Measurements from ENCODE around the gene RPRD1B. TPM values are rescaled to one million over a fixed set of nuclear protein-coding genes. Genes with fewer than 3 reads are reported as not detected.

Gene RPRD1B
- total and polyA plus RNA-seq, 2 of the 4 experiments (the other 2 are of a cell fraction) = 8.4 to 9.9 TPM

DNA sequence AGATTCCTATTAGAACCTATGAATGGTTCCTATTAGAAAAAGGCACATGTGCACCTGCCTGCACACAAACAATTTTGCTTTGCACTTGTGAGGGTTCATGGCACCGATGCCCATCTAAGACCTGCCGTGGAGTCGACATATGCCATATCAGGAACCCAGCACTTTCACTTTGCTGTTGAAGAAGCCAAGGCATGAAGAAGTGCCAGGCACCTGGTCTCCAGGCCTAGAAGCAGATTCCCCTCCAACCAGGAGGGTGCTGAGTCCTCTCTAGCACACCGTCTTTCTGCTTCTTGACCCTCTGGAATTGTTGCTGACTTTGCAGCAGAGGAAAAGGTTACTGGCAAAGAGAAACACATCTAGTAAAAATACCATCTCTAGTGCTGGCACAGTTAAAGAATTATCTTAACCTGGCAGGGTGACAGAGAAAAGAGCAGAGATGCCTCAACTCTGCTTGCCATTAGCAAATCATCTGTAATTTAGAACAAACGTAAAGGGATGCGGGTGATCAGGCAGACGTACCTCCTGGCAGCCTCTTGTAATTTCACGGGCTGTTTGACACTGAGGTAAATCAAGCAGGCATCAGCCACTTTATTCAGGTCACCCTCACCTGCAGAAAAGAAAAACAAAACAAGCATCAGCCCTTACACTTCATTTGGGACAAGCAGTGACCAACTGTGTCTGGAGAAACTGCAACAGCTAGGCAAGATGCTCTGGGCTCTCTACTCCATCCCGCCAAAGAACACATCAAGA lies 37.5 kb upstream of the RPRD1B start:
- in situ Hi-C loops (cut with MboI; ENCODE audit: low sequenced_read_pairs) (no loop called here), dilution Hi-C loops (cut with HindIII; ENCODE audit: low sequenced_read_pairs, unreplicated experiment) (no loop called here), intact Hi-C loops (cut with micrococcal nuclease) (loop anchor here (10.0 kb wide), 1 partner anchor 171 kb away; no protein-coding TSS in a partner anchor)
- WGBS, 2 experiments (ENCODE audit: extremely low coverage in 2 of 2, insufficient read length in 1 of 2) = 92% methylated on average over 7 of the region's 9 CpGs; no CpG with 5 or more reads in 1 of the 2 experiments
- BruUV-seq (replicated peaks) = no TSS peak
- Histone ChIP-seq H2AK5ac (ENCODE audit: low read depth, low read length) (no peak overlapping the region), H4K8ac (ENCODE audit: low read depth in 2 of 2, low read length in 2 of 2) (no peak overlapping the region), H3K4me2 (ENCODE audit: low read depth, low read length) (no peak overlapping the region), H2AK9ac (replicated peaks; ENCODE audit: low read depth, low read length, poor library complexity) (no peak overlapping the region), H3K23ac (ENCODE audit: low read depth, low read length) (no peak overlapping the region), H2BK20ac (ENCODE audit: low read depth, low read length) (no peak overlapping the region), H4K5ac (ENCODE audit: low read depth, low read length) (no peak overlapping the region), H3K4ac (ENCODE audit: low read depth, low read length) (no peak overlapping the region), H3K14ac (replicated peaks; ENCODE audit: low read depth, low read length) (no peak overlapping the region), H3K9ac (ENCODE audit: low read depth, low read length) (no peak overlapping the region), H3K4me1 (ENCODE audit: control insufficient read depth, insufficient read depth, low read length) (peaks cover 29% of the 10 kb centered on the region), H4K20me1 (ENCODE audit: insufficient read depth, low read length) (peaks cover 21% of the 10 kb centered on the region), H3K4me3 (ENCODE audit: insufficient read depth, low read depth, low read length) (no peak overlapping the region), H2BK120ac (ENCODE audit: low read depth, low read length) (no peak overlapping the region), H2BK5ac (ENCODE audit: low read depth, low read length, poor library complexity, severe bottlenecking) (no peak overlapping the region), H2AFZ (replicated peaks; ENCODE audit: low read length, poor library complexity) (no peak overlapping the region), H3K27me3 (ENCODE audit: control insufficient read depth, insufficient read depth, low read length) (no peaks in the 10 kb centered on the region), H3K36me3 (ENCODE audit: control insufficient read depth, insufficient read depth, low read length) (peaks cover 36% of the 10 kb centered on the region), H2BK15ac (ENCODE audit: low read depth, low read length) (no peak overlapping the region), H3K18ac (ENCODE audit: low read depth, low read length) (no peak overlapping the region), H3K56ac (ENCODE audit: extremely low read depth, insufficient read depth, low read length) (no peak overlapping the region), H3K27ac (ENCODE audit: insufficient read depth, low read length) (no peak overlapping the region), H3K9me3 (ENCODE audit: control insufficient read depth, insufficient read depth, low read length) (no peaks in the 10 kb centered on the region), H4K91ac (ENCODE audit: insufficient read depth, low read depth, low read length) (no peak overlapping the region), H3K9me1 (ENCODE audit: insufficient read depth, low read length) (peaks cover 26% of the 10 kb centered on the region), H3K79me1 (ENCODE audit: low read depth in 1 of 2, low read length in 2 of 2) (peaks cover 13 to 32% of the 10 kb centered on the region in 2 experiments)
- CTCF ChIA-PET = interaction anchor here (0.8 kb wide), 1 partner anchor 432 kb away, joined by 4 read pairs; no protein-coding TSS in a partner anchor
- DNase-seq (no peak), ATAC-seq (ENCODE audit: low read depth) (no peak)
- POLR2A ChIA-PET (ENCODE audit: unreplicated experiment) = no interaction called here
- TF ChIP-seq POLR2A (IDR thresholded peaks at IDR 0.05; ENCODE audit: low read depth, low read length) (no peak), MAFK (IDR thresholded peaks at IDR 0.05; ENCODE audit: low read depth, low read length) (no peak), RAD21 (IDR thresholded peaks at IDR 0.05; ENCODE audit: low read length) (no peak), CHD1 (IDR thresholded peaks at IDR 0.05; ENCODE audit: low read depth, low read length) (no peak), MXI1 (IDR thresholded peaks at IDR 0.05; ENCODE audit: borderline replicate concordance, low read depth, low read length) (no peak), RCOR1 (IDR thresholded peaks at IDR 0.05; ENCODE audit: insufficient replicate concordance, low read length) (no peak), BHLHE40 (IDR thresholded peaks at IDR 0.05; ENCODE audit: low read depth, low read length) (no peak), RFX5 (IDR thresholded peaks at IDR 0.05; ENCODE audit: low read depth, low read length) (no peak), NFE2L2 (IDR thresholded peaks at IDR 0.05; ENCODE audit: low read depth, low read length) (no peak), FOS (IDR thresholded peaks at IDR 0.05; ENCODE audit: low read depth, low read length) (no peak), CEBPB (IDR thresholded peaks at IDR 0.05; ENCODE audit: low read depth, low read length) (no peak), MAZ (IDR thresholded peaks at IDR 0.05; ENCODE audit: borderline replicate concordance, low read depth, low read length) (no peak)
- TF ChIP-seq, protein P1, sequence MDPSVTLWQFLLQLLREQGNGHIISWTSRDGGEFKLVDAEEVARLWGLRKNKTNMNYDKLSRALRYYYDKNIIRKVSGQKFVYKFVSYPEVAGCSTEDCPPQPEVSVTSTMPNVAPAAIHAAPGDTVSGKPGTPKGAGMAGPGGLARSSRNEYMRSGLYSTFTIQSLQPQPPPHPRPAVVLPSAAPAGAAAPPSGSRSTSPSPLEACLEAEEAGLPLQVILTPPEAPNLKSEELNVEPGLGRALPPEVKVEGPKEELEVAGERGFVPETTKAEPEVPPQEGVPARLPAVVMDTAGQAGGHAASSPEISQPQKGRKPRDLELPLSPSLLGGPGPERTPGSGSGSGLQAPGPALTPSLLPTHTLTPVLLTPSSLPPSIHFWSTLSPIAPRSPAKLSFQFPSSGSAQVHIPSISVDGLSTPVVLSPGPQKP (IDR thresholded peaks at IDR 0.05; ENCODE audit: borderline replicate concordance, low read depth, low read length) = no peak
- TF ChIP-seq, protein P2, sequence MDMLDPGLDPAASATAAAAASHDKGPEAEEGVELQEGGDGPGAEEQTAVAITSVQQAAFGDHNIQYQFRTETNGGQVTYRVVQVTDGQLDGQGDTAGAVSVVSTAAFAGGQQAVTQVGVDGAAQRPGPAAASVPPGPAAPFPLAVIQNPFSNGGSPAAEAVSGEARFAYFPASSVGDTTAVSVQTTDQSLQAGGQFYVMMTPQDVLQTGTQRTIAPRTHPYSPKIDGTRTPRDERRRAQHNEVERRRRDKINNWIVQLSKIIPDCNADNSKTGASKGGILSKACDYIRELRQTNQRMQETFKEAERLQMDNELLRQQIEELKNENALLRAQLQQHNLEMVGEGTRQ (IDR thresholded peaks at IDR 0.05; ENCODE audit: low read depth, low read length) = no peak
- TF ChIP-seq, protein P3, sequence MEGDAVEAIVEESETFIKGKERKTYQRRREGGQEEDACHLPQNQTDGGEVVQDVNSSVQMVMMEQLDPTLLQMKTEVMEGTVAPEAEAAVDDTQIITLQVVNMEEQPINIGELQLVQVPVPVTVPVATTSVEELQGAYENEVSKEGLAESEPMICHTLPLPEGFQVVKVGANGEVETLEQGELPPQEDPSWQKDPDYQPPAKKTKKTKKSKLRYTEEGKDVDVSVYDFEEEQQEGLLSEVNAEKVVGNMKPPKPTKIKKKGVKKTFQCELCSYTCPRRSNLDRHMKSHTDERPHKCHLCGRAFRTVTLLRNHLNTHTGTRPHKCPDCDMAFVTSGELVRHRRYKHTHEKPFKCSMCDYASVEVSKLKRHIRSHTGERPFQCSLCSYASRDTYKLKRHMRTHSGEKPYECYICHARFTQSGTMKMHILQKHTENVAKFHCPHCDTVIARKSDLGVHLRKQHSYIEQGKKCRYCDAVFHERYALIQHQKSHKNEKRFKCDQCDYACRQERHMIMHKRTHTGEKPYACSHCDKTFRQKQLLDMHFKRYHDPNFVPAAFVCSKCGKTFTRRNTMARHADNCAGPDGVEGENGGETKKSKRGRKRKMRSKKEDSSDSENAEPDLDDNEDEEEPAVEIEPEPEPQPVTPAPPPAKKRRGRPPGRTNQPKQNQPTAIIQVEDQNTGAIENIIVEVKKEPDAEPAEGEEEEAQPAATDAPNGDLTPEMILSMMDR (conservative IDR thresholded peaks at IDR 0.05; ENCODE audit: low read depth, low read length) = no peak

Data from IMR-90 (cell line).